Measurements from ENCODE around the gene ZMAT5. TPM values are rescaled to one million over a fixed set of nuclear protein-coding genes. Genes with fewer than 3 reads are reported as not detected.

Gene ZMAT5
- 16.4 and 24.3 TPM in 2 replicates for polyA plus RNA-seq (2011; rRNA removed)
- 9.0 and 9.3 TPM in 2 replicates for polyA minus RNA-seq (2011; rRNA and poly(A)+ RNA removed)

DNA sequence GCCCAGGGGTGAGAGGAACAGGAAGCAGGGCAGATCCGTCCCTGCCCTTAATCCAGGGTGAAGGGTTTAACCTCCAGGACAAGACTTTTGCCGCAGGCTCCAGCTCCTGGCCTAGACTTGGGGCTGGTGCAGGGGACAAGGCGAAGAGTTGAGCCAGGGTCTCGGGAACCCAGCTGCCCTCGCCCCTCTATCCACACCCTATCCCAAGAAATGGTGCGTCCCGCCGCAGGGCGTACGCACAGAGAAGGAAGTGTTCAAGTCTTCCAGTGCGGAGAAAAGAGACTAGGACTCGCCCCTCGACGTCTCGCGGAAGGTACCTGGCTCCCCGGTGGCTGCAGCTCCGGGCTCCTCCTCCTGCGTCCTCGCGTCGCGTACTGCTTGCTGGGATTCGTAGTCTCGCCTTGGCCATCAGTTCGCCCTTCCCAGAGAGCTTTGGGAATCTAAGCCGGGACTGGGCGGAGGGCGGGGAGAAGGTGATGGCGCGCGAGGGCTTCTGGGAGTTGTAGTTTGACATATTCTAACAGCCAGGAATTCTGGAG, at the start of gene ZMAT5:
Gene ZMAT5 (minus strand): TSS at position 376 of the 539 bp plus-strand sequence. CDS start 18,463 bp downstream, outside the sequence.
- ChIA-PET POLR2A (interaction anchor here (0.8 to 1.3 kb wide), 5 partner anchors 15 to 117 kb away, joined by 3 to 5 read pairs (median 4); no protein-coding TSS in a partner anchor), CTCF (interaction anchor here (0.7 to 1.5 kb wide), 3 partner anchors 77 to 322 kb away, joined by 3 to 5 read pairs (median 3); no protein-coding TSS in a partner anchor)
- Histone ChIP-seq H3K27me3 (ENCODE audit: control insufficient read depth, insufficient read depth, low read length) (no peaks in the 10 kb centered on the region), H3K9me3 (ENCODE audit: control insufficient read depth, insufficient read depth, low read length) (no peaks in the 10 kb centered on the region), H3K4me3 (ENCODE audit: low read depth, low read length) (peak within 1 kb of the TSS; percentile 100), H3K27ac (ENCODE audit: low read depth, low read length) (peak within 1 kb of the TSS; percentile 47)
- peak; percentile 91 for DNase-seq (ENCODE audit: low read depth, low spot score)
- TF ChIP-seq, protein P1, sequence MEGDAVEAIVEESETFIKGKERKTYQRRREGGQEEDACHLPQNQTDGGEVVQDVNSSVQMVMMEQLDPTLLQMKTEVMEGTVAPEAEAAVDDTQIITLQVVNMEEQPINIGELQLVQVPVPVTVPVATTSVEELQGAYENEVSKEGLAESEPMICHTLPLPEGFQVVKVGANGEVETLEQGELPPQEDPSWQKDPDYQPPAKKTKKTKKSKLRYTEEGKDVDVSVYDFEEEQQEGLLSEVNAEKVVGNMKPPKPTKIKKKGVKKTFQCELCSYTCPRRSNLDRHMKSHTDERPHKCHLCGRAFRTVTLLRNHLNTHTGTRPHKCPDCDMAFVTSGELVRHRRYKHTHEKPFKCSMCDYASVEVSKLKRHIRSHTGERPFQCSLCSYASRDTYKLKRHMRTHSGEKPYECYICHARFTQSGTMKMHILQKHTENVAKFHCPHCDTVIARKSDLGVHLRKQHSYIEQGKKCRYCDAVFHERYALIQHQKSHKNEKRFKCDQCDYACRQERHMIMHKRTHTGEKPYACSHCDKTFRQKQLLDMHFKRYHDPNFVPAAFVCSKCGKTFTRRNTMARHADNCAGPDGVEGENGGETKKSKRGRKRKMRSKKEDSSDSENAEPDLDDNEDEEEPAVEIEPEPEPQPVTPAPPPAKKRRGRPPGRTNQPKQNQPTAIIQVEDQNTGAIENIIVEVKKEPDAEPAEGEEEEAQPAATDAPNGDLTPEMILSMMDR (IDR thresholded peaks at IDR 0.05; ENCODE audit: low read depth, low read length), result no peak

DNA sequence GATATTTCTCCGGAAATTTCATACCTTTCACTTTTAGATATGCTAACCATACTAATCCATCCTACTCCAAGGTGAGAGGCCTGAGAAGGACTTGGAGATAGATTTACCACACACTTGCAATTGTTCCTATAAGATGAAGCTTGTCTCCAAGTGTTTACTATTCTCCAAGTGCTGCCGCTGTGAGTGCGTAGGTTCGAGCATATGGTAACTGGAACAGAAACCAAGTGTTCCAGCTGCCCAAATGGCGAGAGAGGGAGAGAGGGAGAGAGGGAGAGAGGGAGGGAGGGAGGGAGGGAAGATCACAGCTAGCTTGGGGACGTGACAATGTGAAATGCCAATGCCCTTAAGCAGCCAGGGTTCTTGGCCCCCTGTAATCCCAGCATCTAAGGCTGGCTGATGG, 49.7 kb upstream of the ZMAT5 start:
- Histone ChIP-seq H3K27me3 (ENCODE audit: control insufficient read depth, insufficient read depth, low read length) (no peaks in the 10 kb centered on the region), H3K4me3 (ENCODE audit: low read depth, low read length) (no peak overlapping the region), H3K9me3 (ENCODE audit: control insufficient read depth, insufficient read depth, low read length) (no peaks in the 10 kb centered on the region), H3K27ac (ENCODE audit: low read depth, low read length) (no peak overlapping the region)
- ChIA-PET CTCF (interaction anchor here (2.0 to 3.5 kb wide), 2 partner anchors 189 to 439 kb away, joined by 4 to 13 read pairs; no protein-coding TSS in a partner anchor), POLR2A (no interaction called here)
- DNase-seq (ENCODE audit: low read depth, low spot score), result no peak
- TF ChIP-seq, protein P1 (IDR thresholded peaks at IDR 0.05; ENCODE audit: low read depth, low read length), result no peak

DNA sequence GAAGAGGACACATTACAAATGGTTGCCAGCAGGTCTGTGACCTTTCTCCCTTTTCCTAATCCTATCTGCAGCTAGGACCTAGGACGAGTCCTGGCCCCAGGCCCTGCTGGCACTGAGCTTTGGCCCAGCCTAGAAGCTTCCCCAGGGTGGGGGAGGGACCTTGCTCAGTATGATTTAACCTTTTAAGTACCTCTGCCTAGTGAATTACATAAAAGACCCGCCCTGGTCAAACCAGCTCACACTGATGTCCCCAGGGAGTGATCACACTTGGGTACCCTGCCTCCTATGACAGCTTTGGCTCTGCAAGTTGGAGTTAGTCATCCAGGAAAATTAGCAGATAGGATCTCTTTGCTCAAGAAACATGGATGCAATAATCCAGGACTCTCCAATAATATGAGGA, 49.3 kb upstream of the ZMAT5 start:
- TF ChIP-seq, protein P1 (IDR thresholded peaks at IDR 0.05; ENCODE audit: low read depth, low read length), result no peak
- no peak for DNase-seq (ENCODE audit: low read depth, low spot score)
- H3K9me3 ChIP-seq (ENCODE audit: control insufficient read depth, insufficient read depth, low read length), result no peaks in the 10 kb centered on the region
- H3K4me3 ChIP-seq (ENCODE audit: low read depth, low read length), result no peak overlapping the region
- ChIA-PET POLR2A (no interaction called here), CTCF (interaction anchor here (0.8 to 3.5 kb wide), 3 partner anchors 10 to 440 kb away, joined by 3 to 13 read pairs (median 4); no protein-coding TSS in a partner anchor)
- H3K27ac ChIP-seq (ENCODE audit: low read depth, low read length), result no peak overlapping the region
- H3K27me3 ChIP-seq (ENCODE audit: control insufficient read depth, insufficient read depth, low read length), result no peaks in the 10 kb centered on the region

DNA sequence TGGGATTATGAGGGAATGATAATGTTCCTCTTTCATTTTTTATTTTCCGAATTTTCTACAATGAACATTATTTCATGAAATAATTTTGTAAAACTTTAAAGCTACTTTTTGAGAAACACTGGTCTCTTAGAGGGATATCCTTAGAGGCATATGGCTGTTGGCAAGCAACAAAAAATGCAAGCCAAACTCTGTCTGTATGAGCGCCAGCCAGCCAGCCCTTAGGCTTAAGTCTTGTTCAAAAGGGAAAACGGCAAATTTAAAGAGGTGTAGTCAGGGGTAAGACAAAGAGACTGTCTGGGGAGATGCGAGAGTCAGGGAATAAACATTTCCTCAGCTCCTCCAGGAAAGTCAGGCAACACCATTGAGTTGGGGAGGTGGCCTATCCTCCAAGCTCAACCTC, 48.8 kb upstream of the ZMAT5 start:
- Histone ChIP-seq H3K9me3 (ENCODE audit: control insufficient read depth, insufficient read depth, low read length) (no peaks in the 10 kb centered on the region), H3K27ac (ENCODE audit: low read depth, low read length) (no peak overlapping the region), H3K4me3 (ENCODE audit: low read depth, low read length) (no peak overlapping the region), H3K27me3 (ENCODE audit: control insufficient read depth, insufficient read depth, low read length) (no peaks in the 10 kb centered on the region)
- ChIA-PET POLR2A (no interaction called here), CTCF (interaction anchor here (0.8 to 3.5 kb wide), 3 partner anchors 9 to 440 kb away, joined by 3 to 13 read pairs (median 4); no protein-coding TSS in a partner anchor)
- DNase-seq (ENCODE audit: low read depth, low spot score), result no peak
- TF ChIP-seq, protein P1 (IDR thresholded peaks at IDR 0.05; ENCODE audit: low read depth, low read length), result no peak

GRCh38 chr22:29814003-29814402, 47.2 kb upstream of the ZMAT5 start:
- Histone ChIP-seq H3K4me3 (ENCODE audit: low read depth, low read length) (no peak overlapping the region), H3K9me3 (ENCODE audit: control insufficient read depth, insufficient read depth, low read length) (no peaks in the 10 kb centered on the region), H3K27ac (ENCODE audit: low read depth, low read length) (no peak overlapping the region), H3K27me3 (ENCODE audit: control insufficient read depth, insufficient read depth, low read length) (no peaks in the 10 kb centered on the region)
- no peak for DNase-seq (ENCODE audit: low read depth, low spot score)
- ChIA-PET CTCF (interaction anchor here (3.5 kb wide), 1 partner anchor 191 kb away, joined by 13 read pairs; no protein-coding TSS in a partner anchor), POLR2A (no interaction called here)
- TF ChIP-seq, protein P1 (IDR thresholded peaks at IDR 0.05; ENCODE audit: low read depth, low read length), result no peak
